Stomach (tissue), 9 donors: ENCODE data around the gene NPAS3. TPM values are rescaled to one million over a fixed set of nuclear protein-coding genes. Genes with fewer than 3 reads are reported as not detected.

Experiments used
- DNase-seq, 2 donors: peaks; one replicate each; pipeline versions ENCODE4 v3.0.0 to v3.0.0-alpha.2; 2013 to 2019
- H3K27ac ChIP-seq, 5 donors: fragments of 200-600 bp in 4 of 5; sonication (generic) in 4 of 5; one replicate each; pipeline ENCODE4 v1.5.1; 2013 to 2019; ENCODE audit warnings: mild to moderate bottlenecking in 1 of 5, moderate library complexity in 1 of 5
- H3K27me3 ChIP-seq, 3 donors: fragments of 200-600 bp; sonication (generic); one replicate each; pipeline ENCODE4 v1.5.1; 2017 to 2019; ENCODE audit warnings: mixed run types in 1 of 3
- H3K36me3 ChIP-seq, 4 donors: fragments of 200-600 bp; sonication (generic); 1 replicate in 3 of 4; 2 replicates in 1 of 4; pipeline ENCODE4 v1.5.1; 2016 to 2019
- H3K4me1 ChIP-seq, 4 donors: fragments of 200-600 bp; sonication (generic); one replicate each; pipeline ENCODE4 v1.5.1; 2016 to 2019
- H3K4me3 ChIP-seq, 4 donors: fragments of 200-600 bp; sonication (generic) in 3 of 4; one replicate each; pipeline ENCODE4 v1.5.1; 2016 to 2019; ENCODE audit warnings: mild to moderate bottlenecking in 1 of 4
- H3K9me3 ChIP-seq, 4 donors: fragments of 200-600 bp; sonication (generic); one replicate each; pipeline ENCODE4 v1.5.1; 2016 to 2019
- EP300 ChIP-seq: sonication (generic); formaldehyde crosslinking; IDR thresholded peaks from one replicate; pipeline ENCODE4 v1.6.1; 2017; ENCODE audit warnings: antibody characterized with exemption
- POLR2A ChIP-seq, 4 donors: fragments of 450-650 bp; IDR thresholded peaks; one replicate each; pipeline ENCODE4 v1.6.1; 2016; ENCODE audit warnings: antibody characterized with exemption in 4 of 4, control low read depth in 2 of 4, mild to moderate bottlenecking in 1 of 4, moderate library complexity in 1 of 4
- POLR2AphosphoS5 ChIP-seq, 3 donors: sonication (generic); formaldehyde crosslinking; IDR thresholded peaks; one replicate each; pipeline ENCODE4 v1.6.1; 2016; ENCODE audit warnings: antibody characterized with exemption in 3 of 3
- WGBS, 5 donors: extraction: QIAGEN DNeasy Blood & Tissue Kit in 3 of 5; methylation state at CpG; one replicate each; pipeline versions ENCODE4 v1.1.5 to v1.1.7; 2013 to 2018; 5-methylcytosine and 5-hydroxymethylcytosine counted together
- intact Hi-C: fragments of 100-400 bp; cut with DNase I; formaldehyde crosslinking; loops from one replicate; pipeline ENCODE4 v1.15.1; 2023; ENCODE audit warnings: low total_unique reads
- polyA plus RNA-seq, 3 donors: library from polyadenylated mRNA; stranded (reverse); fragments of 200-250 nt; gene quantifications; one replicate each; pipeline ENCODE4 v1.2.3, GENCODE V29; 2013
- total RNA-seq, 5 donors: library from RNA; depleted of rRNA; stranded (reverse); fragments of >200 nt; gene quantifications; one replicate each; pipeline versions ENCODE4 v1.1.0 to v1.2.3, GENCODE V29; 2014 to 2016
- TF ChIP-seq, protein P1 (sequence below), 7 experiments: fragments of 450-650 bp in 4 of 7; fragments of 200-600 bp in 3 of 7; sonication (generic) in 3 of 7; IDR thresholded peaks; one replicate each; pipeline ENCODE4 v1.5.1; 2016 to 2019; ENCODE audit warnings: antibody characterized with exemption in 7 of 7, control low read depth in 2 of 7, mild to moderate bottlenecking in 1 of 7
- donor health status: healthy with polysubstance abuse.
- donor health status: Bipolar disorder and iron deficiency.
- donor health status: healthy.

Gene NPAS3
- total and polyA plus RNA-seq, 8 donors: under 0.01 to 7.9 (median 0.76) TPM; not detected in 1

DNA sequence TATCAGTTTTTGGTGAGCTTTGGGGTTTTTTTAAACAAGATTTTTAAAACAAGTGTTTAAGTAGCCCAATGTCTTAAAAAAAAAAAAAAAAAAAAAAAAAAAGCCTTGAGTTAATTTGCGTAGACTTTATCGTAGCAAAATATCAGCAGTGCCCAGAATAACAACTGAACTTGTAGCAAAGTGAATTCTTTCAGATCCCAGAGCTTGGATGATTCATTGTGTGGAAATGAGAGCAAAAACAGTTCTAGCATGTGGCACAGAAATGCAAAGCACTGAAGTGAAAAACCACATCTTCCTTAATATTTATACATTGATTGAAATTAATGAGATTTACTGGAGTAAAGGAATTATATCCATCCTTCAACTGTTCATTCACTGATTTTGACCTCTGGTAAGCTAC is 754.1 kb downstream of the NPAS3 start:
- no peak overlapping the region for H3K27ac ChIP-seq
- H3K4me1 ChIP-seq: no peaks in the 10 kb centered on the region
- no peaks in the 10 kb centered on the region for H3K27me3 ChIP-seq
- TF ChIP-seq EP300 (no peak), POLR2A (IDR thresholded peaks at IDR 0.05) (no peak), POLR2AphosphoS5 (IDR thresholded peaks at IDR 0.05) (no peak)
- TF ChIP-seq, protein P1, sequence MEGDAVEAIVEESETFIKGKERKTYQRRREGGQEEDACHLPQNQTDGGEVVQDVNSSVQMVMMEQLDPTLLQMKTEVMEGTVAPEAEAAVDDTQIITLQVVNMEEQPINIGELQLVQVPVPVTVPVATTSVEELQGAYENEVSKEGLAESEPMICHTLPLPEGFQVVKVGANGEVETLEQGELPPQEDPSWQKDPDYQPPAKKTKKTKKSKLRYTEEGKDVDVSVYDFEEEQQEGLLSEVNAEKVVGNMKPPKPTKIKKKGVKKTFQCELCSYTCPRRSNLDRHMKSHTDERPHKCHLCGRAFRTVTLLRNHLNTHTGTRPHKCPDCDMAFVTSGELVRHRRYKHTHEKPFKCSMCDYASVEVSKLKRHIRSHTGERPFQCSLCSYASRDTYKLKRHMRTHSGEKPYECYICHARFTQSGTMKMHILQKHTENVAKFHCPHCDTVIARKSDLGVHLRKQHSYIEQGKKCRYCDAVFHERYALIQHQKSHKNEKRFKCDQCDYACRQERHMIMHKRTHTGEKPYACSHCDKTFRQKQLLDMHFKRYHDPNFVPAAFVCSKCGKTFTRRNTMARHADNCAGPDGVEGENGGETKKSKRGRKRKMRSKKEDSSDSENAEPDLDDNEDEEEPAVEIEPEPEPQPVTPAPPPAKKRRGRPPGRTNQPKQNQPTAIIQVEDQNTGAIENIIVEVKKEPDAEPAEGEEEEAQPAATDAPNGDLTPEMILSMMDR (IDR thresholded peaks at IDR 0.05): no peak
- intact Hi-C loops: no loop called here
- 69 to 90% (median 72%) methylated on average over 2 of the region's 2 CpGs for WGBS, 5 donors
- H3K9me3 ChIP-seq: no peaks in the 10 kb centered on the region
- H3K36me3 ChIP-seq: no peaks in the 10 kb centered on the region
- H3K4me3 ChIP-seq: no peak overlapping the region
- no peak for DNase-seq

- intact Hi-C loops: no loop called here
- 76 to 90% (median 84%) methylated on average over 4 of the region's 4 CpGs for WGBS, 5 donors
- TF ChIP-seq POLR2AphosphoS5 (IDR thresholded peaks at IDR 0.05) (no peak), POLR2A (IDR thresholded peaks at IDR 0.05) (no peak), EP300 (no peak)
- TF ChIP-seq, protein P1 (IDR thresholded peaks at IDR 0.05): no peak
- H3K4me3 ChIP-seq: no peak overlapping the region
- no peaks in the 10 kb centered on the region for H3K9me3 ChIP-seq
- H3K36me3 ChIP-seq: no peaks in the 10 kb centered on the region
- H3K4me1 ChIP-seq: no peaks in the 10 kb centered on the region
- H3K27ac ChIP-seq: no peak overlapping the region
- H3K27me3 ChIP-seq: no peaks in the 10 kb centered on the region
- no peak for DNase-seq
Observed at GRCh38 chr14:33693237-33693636, 754.6 kb downstream of the NPAS3 start.

GRCh38 chr14:33696165-33696564 is 757.5 kb downstream of the NPAS3 start:
- Histone ChIP-seq H3K27ac (no peak overlapping the region), H3K4me1 (no peaks in the 10 kb centered on the region), H3K9me3 (no peaks in the 10 kb centered on the region), H3K4me3 (no peak overlapping the region), H3K27me3 (no peaks in the 10 kb centered on the region), H3K36me3 (no peaks in the 10 kb centered on the region)
- TF ChIP-seq EP300: no peak
- TF ChIP-seq, protein P1 (IDR thresholded peaks at IDR 0.05): no peak
- TF ChIP-seq POLR2AphosphoS5 (IDR thresholded peaks at IDR 0.05): no peak
- no peak for TF ChIP-seq POLR2A (IDR thresholded peaks at IDR 0.05)
- intact Hi-C loops: no loop called here
- WGBS, 5 donors: 84 to 93% (median 91%) methylated on average over 9 of the region's 9 CpGs
- DNase-seq: no peak

DNA sequence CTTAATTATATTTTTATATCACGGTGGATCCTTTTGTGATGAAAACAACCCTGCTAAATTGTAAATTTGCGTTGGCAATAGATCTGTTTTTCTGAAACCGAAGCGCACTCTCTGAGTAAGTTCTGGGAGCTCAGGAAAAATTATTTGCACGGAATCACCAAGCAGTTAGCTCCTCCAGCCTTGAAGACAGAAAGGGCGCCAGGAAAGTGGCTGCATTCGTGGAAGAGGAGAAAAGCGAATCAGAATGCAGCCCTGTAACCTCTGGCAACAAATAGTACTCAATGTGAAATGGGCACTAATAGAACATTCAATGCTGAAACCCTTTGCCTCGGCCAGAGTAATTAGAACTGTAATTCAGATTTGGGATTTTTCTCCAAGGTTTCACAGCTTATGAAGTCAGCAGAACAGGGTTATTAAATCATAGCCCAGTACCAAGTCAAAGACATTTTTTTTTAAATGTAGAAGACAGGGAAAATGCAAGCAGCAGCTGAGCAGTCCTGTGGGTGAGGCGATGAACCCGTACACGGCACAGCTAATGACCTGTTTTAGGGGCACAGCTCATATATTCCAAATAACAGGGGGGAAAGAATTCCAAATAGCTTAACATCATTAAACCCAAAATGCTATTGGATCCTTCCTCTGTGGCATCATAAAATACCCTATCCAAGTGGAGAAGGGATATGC is 760.8 kb downstream of the NPAS3 start:
- TF ChIP-seq POLR2A (IDR thresholded peaks at IDR 0.05): no peak
- TF ChIP-seq, protein P1 (IDR thresholded peaks at IDR 0.05): no peak
- no peak for TF ChIP-seq POLR2AphosphoS5 (IDR thresholded peaks at IDR 0.05)
- no peak for TF ChIP-seq EP300
- no peak overlapping the region for H3K4me3 ChIP-seq
- H3K9me3 ChIP-seq: no peaks in the 10 kb centered on the region
- no peak for DNase-seq
- H3K36me3 ChIP-seq: no peaks in the 10 kb centered on the region
- H3K27me3 ChIP-seq: no peaks in the 10 kb centered on the region
- 87 to 94% (median 91%) methylated on average over 12 of the region's 12 CpGs for WGBS, 5 donors
- H3K27ac ChIP-seq: no peak overlapping the region
- intact Hi-C loops: no loop called here
- peaks cover 0 to under 1% (median 0%) of the 10 kb centered on the region in 4 donors for H3K4me1 ChIP-seq
